Stimulated activated naive CD8-positive, alpha-beta T cell treated with anti-CD3 and anti-CD28 coated beads, Interleukin-15, amount 100 ng/mL, for 72 hours (primary cell): ENCODE results near the gene CCDC141.

Experiments used
- ATAC-seq: fragments of 150-1000 bp; cut with Tn5 transposase; 2 replicates; pipeline ENCODE4 v1.10.0; 2021; ENCODE audit warnings: mild to moderate bottlenecking, moderate library complexity
- DNase-seq, 2 donors: peaks; one replicate each; pipeline ENCODE4 v3.0.0; 2021 to 2022
- H3K27ac Mint-ChIP-seq, 2 donors: one replicate each; pipeline ENCODE4 v1.8.0; 2022; ENCODE audit warnings: mild to moderate bottlenecking in 2 of 2, mixed read lengths in 2 of 2, moderate library complexity in 2 of 2
- H3K27me3 Mint-ChIP-seq: one replicate; pipeline ENCODE4 v1.8.0; 2022; ENCODE audit warnings: mixed read lengths
- H3K4me1 Mint-ChIP-seq: one replicate; pipeline ENCODE4 v1.8.0; 2022; ENCODE audit warnings: mild to moderate bottlenecking, mixed read lengths
- H3K4me3 Mint-ChIP-seq, 2 donors: one replicate each; pipeline ENCODE4 v1.8.0; 2022; ENCODE audit warnings: mild to moderate bottlenecking in 2 of 2, mixed read lengths in 2 of 2, moderate library complexity in 1 of 2
- H3K9me3 Mint-ChIP-seq, 2 donors: one replicate each; pipeline ENCODE4 v1.8.0; 2022; ENCODE audit warnings: mixed read lengths in 2 of 2

Gene CCDC141

DNA sequence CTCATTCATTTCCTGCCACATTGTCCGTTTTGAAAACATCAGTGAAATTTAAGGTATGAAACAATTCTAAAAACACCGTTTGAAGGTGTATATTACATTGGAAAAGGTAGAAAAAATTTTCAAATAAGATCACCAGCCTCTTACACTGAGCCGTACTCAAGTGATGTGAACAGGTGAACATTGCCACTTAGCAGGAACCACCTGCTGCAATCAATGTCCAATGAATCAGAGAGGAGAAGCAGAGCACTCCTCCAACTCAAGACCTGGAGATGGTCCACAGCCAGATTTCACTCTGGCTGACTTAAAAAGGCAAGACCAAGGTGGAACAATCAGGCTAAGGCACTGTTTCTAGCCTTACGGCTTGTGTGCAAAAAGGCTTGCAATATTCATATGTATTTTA lies 132.4 kb downstream of the CCDC141 start:
- DNase-seq (no peak), ATAC-seq (no peak)
- Mint-ChIP-seq H3K4me1 (peaks cover 6% of the 10 kb centered on the region), H3K9me3 (no peaks in the 10 kb centered on the region), H3K4me3 (no peak overlapping the region), H3K27ac (no peak overlapping the region), H3K27me3 (no peaks in the 10 kb centered on the region)

DNA sequence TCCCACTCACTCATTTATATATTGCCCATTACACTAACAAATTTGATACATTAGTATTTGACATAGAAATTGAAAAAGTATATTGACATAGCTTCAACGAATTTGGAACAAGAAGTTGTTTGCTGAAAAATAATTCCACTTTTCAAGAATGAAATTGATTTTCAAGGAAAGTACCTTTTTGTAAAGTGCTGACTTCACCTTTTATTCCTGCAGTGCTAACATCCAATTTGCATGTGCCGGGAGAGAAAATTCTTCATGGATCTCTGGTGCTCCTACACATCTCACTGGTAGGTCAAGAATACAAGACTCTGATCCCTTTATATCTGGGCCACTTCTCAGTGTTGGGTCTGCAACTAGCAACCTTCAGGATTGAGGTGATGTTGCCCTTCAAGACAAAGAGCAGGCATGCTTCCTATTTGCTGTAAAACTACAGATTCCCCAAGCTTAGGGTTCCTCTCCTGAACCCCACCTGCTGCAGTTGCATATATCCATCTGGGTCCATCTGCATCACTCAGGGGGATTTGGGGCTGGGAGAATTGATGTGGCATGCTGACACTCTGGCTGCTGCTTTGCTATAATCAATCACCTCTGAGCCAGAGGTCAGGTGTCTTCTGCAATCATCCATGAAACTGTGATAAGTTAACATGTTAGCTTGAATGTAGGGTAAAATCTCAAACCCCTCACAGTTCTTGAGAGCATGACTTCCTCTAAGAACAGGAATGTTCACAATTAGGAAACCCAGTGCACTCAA lies 134.3 kb downstream of the CCDC141 start:
- Mint-ChIP-seq H3K9me3 (no peaks in the 10 kb centered on the region), H3K27me3 (no peaks in the 10 kb centered on the region), H3K4me1 (peaks cover 12% of the 10 kb centered on the region), H3K27ac (no peak overlapping the region), H3K4me3 (no peak overlapping the region)
- ATAC-seq (no peak), DNase-seq (no peak)

DNA sequence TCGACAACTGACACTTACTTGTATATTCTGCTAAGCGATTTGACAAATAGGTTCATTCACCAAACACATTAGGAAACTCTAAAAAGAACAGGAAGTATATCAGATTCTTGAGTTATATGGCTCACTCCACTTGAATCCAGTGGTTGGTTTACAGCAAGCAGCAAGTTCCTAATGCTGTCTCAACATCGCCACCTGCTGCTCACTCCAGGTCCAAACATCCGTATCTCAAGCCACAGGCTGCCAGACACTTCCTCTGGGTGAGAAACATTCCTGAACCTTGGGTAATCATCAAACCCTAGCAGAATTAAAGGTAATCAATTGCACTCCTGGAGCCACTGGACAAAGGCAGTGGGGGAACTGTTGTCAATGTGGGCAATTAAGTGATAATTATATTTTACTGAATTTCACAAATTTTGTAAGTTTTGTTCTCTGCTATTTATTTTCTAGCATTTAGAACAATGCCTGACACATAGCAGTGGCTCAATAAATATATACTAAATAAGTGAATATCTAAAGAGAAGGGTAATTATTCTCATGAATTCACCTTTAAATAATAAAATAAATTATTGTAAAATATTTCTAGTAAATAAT lies 135.6 kb downstream of the CCDC141 start:
- Mint-ChIP-seq H3K4me3 (no peak overlapping the region), H3K27me3 (no peaks in the 10 kb centered on the region)

GRCh38 chr2:178913049-178913441 lies 136.9 kb downstream of the CCDC141 start:
- no peak overlapping the region for H3K4me3 Mint-ChIP-seq
- no peaks in the 10 kb centered on the region for H3K9me3 Mint-ChIP-seq
- DNase-seq: no peak
- ATAC-seq: no peak
- peaks cover 12% of the 10 kb centered on the region for H3K4me1 Mint-ChIP-seq
- no peaks in the 10 kb centered on the region for H3K27me3 Mint-ChIP-seq
- peak overlapping the region in 1 of 2 donors; percentile 12 for H3K27ac Mint-ChIP-seq

More for the DNA sequence above, 135.6 kb downstream of the CCDC141 start:
- DNase-seq (peak; percentile 56 to 62), ATAC-seq (peak; percentile 79)
- H3K27ac Mint-ChIP-seq: no peak overlapping the region
- H3K9me3 Mint-ChIP-seq: no peaks in the 10 kb centered on the region
- peaks cover 12% of the 10 kb centered on the region for H3K4me1 Mint-ChIP-seq

GRCh38 chr2:178912416-178913048 lies 137.4 kb downstream of the CCDC141 start:
- peaks cover 12% of the 10 kb centered on the region for H3K4me1 Mint-ChIP-seq
- peak overlapping the region in 1 of 2 donors; percentile 12 for H3K27ac Mint-ChIP-seq
- H3K4me3 Mint-ChIP-seq: peak overlapping the region in 1 of 2 donors; percentile 6
- DNase-seq: no peak
- no peaks in the 10 kb centered on the region for H3K27me3 Mint-ChIP-seq
- ATAC-seq: peak; percentile 93
- no peaks in the 10 kb centered on the region for H3K9me3 Mint-ChIP-seq

DNA sequence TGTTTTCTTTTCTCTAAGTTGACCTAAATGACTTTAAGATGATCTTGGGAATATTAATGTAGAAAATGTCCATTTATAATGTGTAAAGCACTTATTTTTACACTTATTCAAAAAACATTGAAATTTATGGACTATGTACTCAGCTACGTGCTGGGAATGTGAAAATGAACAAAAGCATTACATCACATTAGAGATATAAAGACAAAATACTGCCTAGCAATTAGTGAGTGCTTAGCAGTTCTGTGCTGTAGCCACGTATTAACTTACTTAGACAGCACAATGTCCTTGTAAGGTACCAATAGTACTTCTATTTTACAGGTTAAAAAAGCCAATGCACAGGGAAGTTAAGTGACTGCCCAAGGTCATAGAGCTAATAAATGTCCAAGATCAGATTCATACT lies 138.9 kb downstream of the CCDC141 start:
- DNase-seq: no peak
- Mint-ChIP-seq H3K27ac (no peak overlapping the region), H3K9me3 (no peaks in the 10 kb centered on the region), H3K4me3 (no peak overlapping the region), H3K27me3 (no peaks in the 10 kb centered on the region), H3K4me1 (peaks cover 12% of the 10 kb centered on the region)
- ATAC-seq: no peak

- Mint-ChIP-seq H3K27ac (no peak overlapping the region), H3K9me3 (no peaks in the 10 kb centered on the region), H3K27me3 (no peaks in the 10 kb centered on the region), H3K4me3 (no peak overlapping the region), H3K4me1 (peaks cover 12% of the 10 kb centered on the region)
- DNase-seq (no peak), ATAC-seq (no peak)
These were observed 139.9 kb downstream of the CCDC141 start for GRCh38 chr2:178910005-178910404.

GRCh38 chr2:178909507-178909906 lies 140.4 kb downstream of the CCDC141 start:
- Mint-ChIP-seq H3K27ac (no peak overlapping the region), H3K4me3 (no peak overlapping the region), H3K9me3 (no peaks in the 10 kb centered on the region), H3K4me1 (peaks cover 12% of the 10 kb centered on the region), H3K27me3 (no peaks in the 10 kb centered on the region)
- DNase-seq: no peak
- ATAC-seq: no peak

DNA sequence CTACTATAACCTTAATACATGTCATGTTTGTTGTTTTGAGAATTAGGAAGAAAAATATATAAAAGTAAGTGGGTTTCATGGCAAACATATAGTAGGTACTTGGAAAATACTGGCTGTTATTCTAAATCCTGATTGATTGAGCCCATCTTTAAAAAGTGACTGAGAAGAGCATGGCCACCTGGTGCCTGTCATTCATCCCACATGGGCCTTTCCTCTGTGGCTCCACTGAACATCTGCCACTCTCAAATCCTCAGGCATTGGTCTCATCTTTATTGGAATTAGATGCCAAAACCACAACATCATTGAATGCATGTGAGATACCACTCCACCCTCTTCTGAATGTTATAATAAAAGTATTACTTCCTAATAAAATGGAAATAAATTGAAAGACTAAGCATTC lies 141.1 kb downstream of the CCDC141 start:
- Mint-ChIP-seq H3K4me1 (peaks cover 12% of the 10 kb centered on the region), H3K9me3 (no peaks in the 10 kb centered on the region), H3K27ac (no peak overlapping the region), H3K27me3 (no peaks in the 10 kb centered on the region), H3K4me3 (no peak overlapping the region)
- DNase-seq (no peak), ATAC-seq (no peak)

DNA sequence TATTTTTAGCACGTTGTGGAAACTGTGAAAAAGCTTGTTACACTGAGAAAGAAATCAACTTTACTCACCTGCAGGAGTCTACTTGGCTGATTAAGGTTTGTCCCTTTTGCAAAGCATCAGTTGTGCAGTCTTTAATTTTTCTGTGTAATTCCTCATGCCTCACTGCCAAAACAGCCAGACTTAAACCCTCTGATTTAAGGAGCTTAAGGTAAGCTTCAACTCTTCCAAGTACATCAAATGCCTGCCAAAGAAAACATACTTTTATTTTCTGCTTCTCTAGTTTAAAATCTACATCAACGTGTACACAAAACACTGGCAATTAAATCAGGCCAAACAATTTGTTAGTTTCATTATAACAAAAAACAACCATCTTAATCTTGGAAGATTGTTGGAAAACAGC lies 144.7 kb downstream of the CCDC141 start:
- no peaks in the 10 kb centered on the region for H3K9me3 Mint-ChIP-seq
- H3K4me1 Mint-ChIP-seq: no peaks in the 10 kb centered on the region
- H3K27me3 Mint-ChIP-seq: no peaks in the 10 kb centered on the region
- ATAC-seq: no peak
- no peak for DNase-seq
- no peak overlapping the region for H3K27ac Mint-ChIP-seq
- no peak overlapping the region for H3K4me3 Mint-ChIP-seq

GRCh38 chr2:178899656-178900055 lies 150.3 kb downstream of the CCDC141 start:
- no peak overlapping the region for H3K27ac Mint-ChIP-seq
- H3K4me3 Mint-ChIP-seq: no peak overlapping the region
- no peaks in the 10 kb centered on the region for H3K4me1 Mint-ChIP-seq
- DNase-seq (no peak), ATAC-seq (no peak)
- H3K27me3 Mint-ChIP-seq: no peaks in the 10 kb centered on the region
- no peaks in the 10 kb centered on the region for H3K9me3 Mint-ChIP-seq

DNA sequence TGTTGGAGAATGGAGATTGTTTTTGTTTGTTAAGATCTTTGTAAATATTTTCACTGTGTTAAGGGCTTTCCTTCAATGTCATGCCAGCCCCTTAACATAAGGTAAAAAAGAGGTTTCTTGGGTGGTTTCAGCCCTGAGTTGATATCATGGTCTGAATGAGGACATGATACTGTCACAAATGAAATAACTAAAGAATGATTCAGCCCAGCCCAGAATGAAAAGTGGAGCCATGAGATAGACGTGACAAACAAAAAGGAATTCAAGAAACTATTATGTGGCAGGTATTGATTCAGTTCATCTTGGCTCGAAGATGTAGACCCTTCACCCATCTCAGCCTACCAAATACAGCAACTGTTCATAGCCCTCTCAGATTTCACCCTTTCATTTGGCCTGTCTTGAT lies 154.1 kb downstream of the CCDC141 start:
- ATAC-seq (no peak), DNase-seq (no peak)
- peaks cover 16% of the 10 kb centered on the region for H3K4me1 Mint-ChIP-seq
- H3K9me3 Mint-ChIP-seq: no peaks in the 10 kb centered on the region
- H3K27me3 Mint-ChIP-seq: no peaks in the 10 kb centered on the region
- H3K27ac Mint-ChIP-seq: peak overlapping the region in 1 of 2 donors; percentile 52
- H3K4me3 Mint-ChIP-seq: no peak overlapping the region

DNA sequence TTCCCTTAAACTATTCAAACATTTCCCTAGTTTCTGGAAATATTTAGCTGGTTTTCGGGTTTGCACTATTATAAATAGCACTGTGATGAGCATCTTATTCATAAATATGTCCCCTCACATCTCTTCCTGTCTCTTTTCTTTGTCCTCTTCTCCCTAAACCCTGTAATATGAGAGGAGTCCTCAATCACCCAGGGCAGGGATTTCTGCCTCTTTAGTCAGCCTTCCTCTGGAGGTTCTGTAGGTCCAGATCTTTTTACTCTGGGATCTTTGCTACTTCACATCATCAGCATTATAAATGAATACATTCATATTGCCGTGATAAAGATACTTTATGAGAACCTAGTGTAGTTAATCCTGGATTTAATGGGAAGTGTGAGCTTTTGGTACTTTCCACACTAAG lies 154.8 kb downstream of the CCDC141 start:
- no peak for DNase-seq
- H3K4me3 Mint-ChIP-seq: no peak overlapping the region
- H3K4me1 Mint-ChIP-seq: peaks cover 16% of the 10 kb centered on the region
- H3K27ac Mint-ChIP-seq: no peak overlapping the region
- H3K9me3 Mint-ChIP-seq: no peaks in the 10 kb centered on the region
- ATAC-seq: no peak
- no peaks in the 10 kb centered on the region for H3K27me3 Mint-ChIP-seq

DNA sequence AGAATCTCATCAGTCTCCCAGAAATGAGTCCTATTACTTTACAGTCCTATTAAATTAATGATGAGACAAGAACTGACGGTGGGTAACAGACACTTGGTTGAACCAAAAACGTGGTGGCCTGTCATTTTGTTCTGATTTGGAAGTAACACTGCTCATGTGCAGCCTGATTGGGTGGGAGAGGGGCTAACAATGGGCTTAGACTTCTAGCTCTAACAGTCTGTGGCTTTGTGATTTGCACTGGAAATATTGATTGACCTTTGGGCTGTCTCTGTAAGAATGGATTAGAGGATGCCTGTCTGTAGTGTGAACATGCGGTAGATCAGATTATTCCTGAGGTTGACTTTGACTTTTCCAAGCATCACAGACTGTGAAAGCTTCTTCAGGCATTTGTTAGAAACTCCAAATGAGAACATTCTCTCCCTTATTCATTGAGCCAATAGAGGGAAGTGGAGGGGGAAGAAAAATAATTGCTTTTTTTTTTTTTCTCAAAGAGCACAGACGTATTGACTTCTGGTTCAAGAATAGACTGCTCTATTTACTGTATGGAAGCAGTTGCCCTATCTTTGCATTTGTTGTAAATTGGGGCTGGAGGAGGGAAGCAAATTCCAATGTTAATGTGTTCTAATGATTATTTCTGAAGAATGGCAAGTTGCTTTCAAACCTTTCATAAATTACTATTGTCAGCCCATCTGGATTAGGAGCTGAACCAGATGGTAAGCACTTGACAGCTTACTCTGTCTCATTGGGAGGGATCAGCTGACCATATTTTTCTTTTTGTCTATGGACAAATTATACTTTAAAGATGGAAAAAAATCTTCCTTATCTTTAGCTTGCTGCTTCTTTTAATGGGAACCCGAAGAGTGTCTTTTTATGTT lies 156.9 kb downstream of the CCDC141 start:
- ATAC-seq (no peak), DNase-seq (no peak)
- H3K27me3 Mint-ChIP-seq: no peaks in the 10 kb centered on the region
- H3K9me3 Mint-ChIP-seq: no peaks in the 10 kb centered on the region
- H3K4me1 Mint-ChIP-seq: peaks cover 16% of the 10 kb centered on the region
- no peak overlapping the region for H3K4me3 Mint-ChIP-seq
- no peak overlapping the region for H3K27ac Mint-ChIP-seq

- H3K4me1 Mint-ChIP-seq: peaks cover 16% of the 10 kb centered on the region
- H3K27me3 Mint-ChIP-seq: no peaks in the 10 kb centered on the region
- H3K4me3 Mint-ChIP-seq: no peak overlapping the region
- no peak for DNase-seq
- H3K9me3 Mint-ChIP-seq: no peaks in the 10 kb centered on the region
- no peak for ATAC-seq
- H3K27ac Mint-ChIP-seq: no peak overlapping the region
These were observed 157.9 kb downstream of the CCDC141 start for GRCh38 chr2:178891959-178892485.
